Activated T-helper 1 cell treated with anti-CD3 and anti-CD28 coated beads, Interleukin-12 subunit alpha, Interleukin-12 subunit beta, Interleukin-2, Interleukin-4 antibody, amounts not matched to agents 30 ng/mL and 10 ng/mL and 1 ng/mL, durations not matched to agents 14 hours and 24 hours and 36 hours (primary cell): ENCODE measurements around the gene TSPAN12. TPM values are rescaled to one million over a fixed set of nuclear protein-coding genes. Genes with fewer than 3 reads are reported as not detected.
"Not testable (repeated sequence)": the region's sequence is repeated elsewhere in the genome, so short reads cannot be mapped to it uniquely, and the experiment has no call there.

Experiments
- DNase-seq: peaks from one replicate; pipeline ENCODE4 v3.0.0; 2021; ENCODE audit warnings: low spot score
- H3K27ac Mint-ChIP-seq: one replicate; pipeline ENCODE4 v1.8.0; 2021; ENCODE audit warnings: mild to moderate bottlenecking, mixed read lengths
- H3K27me3 Mint-ChIP-seq: one replicate; pipeline ENCODE4 v1.8.0; 2022; ENCODE audit warnings: mild to moderate bottlenecking, moderate library complexity, mixed read lengths; ENCODE audit not compliant: insufficient read depth
- H3K36me3 Mint-ChIP-seq: one replicate; pipeline ENCODE4 v1.8.0; 2021; ENCODE audit warnings: low read depth, mixed read lengths
- H3K4me1 Mint-ChIP-seq: one replicate; pipeline ENCODE4 v1.8.0; 2021; ENCODE audit warnings: low read depth, mixed read lengths
- H3K4me3 Mint-ChIP-seq: one replicate; pipeline ENCODE4 v1.8.0; 2021; ENCODE audit warnings: mild to moderate bottlenecking, moderate library complexity, mixed read lengths
- H3K9me3 Mint-ChIP-seq: one replicate; pipeline ENCODE4 v1.8.0; 2021; ENCODE audit warnings: mixed read lengths
- intact Hi-C: fragments of 100-400 bp; cut with micrococcal nuclease; formaldehyde crosslinking; loops from one replicate; pipeline ENCODE4 v1.15.1; 2024
- total RNA-seq: library from RNA; stranded (reverse); gene quantifications from 2 replicates; pipeline ENCODE4 v1.2.3, GENCODE V29; 2022

The TSPAN12 gene, protein sequence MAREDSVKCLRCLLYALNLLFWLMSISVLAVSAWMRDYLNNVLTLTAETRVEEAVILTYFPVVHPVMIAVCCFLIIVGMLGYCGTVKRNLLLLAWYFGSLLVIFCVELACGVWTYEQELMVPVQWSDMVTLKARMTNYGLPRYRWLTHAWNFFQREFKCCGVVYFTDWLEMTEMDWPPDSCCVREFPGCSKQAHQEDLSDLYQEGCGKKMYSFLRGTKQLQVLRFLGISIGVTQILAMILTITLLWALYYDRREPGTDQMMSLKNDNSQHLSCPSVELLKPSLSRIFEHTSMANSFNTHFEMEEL
- total RNA-seq: not detected in 2 replicates

DNA sequence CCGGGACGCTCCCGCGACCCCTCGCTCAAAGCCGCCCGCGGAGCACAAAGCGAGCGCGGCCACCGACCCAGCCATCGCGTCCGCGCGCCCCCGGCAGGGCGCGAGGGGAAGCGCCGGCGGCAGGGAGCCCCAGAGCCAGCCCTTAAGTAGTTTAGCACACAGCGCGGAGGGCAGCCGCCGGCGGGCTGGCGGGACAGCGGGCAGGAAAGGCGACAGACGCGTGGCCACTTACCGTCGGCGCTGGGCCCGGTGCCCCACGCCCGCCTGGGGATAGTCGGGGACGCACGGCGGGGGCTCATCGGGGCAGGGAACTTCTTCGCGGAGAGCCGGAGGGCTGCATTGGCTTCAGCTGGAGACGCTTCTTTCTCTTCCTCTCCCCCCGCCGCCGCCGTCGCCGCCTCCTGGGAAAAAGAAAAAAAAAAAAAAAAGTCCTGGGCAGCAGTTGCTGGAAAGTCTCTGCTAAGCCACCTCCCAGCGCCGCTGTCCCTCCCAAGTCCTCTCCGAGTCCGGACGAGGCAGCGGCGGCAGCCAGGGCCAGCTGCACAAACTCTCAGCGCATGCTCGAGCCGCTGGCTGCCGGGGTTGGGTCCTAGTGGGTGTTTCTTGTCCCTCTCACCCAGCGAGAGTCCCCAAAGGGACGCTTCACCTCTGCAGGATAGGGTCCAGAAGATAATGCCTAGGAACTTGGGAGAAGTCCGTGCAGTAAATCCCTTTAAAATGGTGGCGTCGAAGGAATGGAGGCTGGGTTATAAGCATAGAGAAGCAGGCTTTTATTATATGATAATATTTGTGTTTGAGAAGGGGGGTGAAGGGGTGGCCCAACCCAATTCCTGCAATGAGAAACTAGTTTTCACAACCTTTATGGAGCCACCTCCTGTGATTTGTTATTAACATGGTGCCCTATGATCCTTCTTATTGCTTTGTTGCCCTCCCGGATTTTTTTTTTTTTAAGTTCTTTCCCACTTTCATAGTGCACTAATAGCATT is at the start of gene TSPAN12:
TSPAN12 (minus strand) TSS at position 557 of the 986 bp plus-strand sequence. CDS start 1,381 bp downstream, outside the sequence.
- DNase-seq: peak; percentile 40
- peaks cover 12% of the 10 kb centered on the region for H3K4me1 Mint-ChIP-seq
- H3K4me3 Mint-ChIP-seq: peak within 1 kb of the TSS; percentile 73
- H3K36me3 Mint-ChIP-seq: no peaks in the 10 kb centered on the region
- H3K27me3 Mint-ChIP-seq: peaks cover 67% of the 10 kb centered on the region
- H3K9me3 Mint-ChIP-seq: no peaks in the 10 kb centered on the region
- H3K27ac Mint-ChIP-seq: no peak within 1 kb of the TSS
- intact Hi-C loops: loop anchor here (1.0 to 5.0 kb wide), 3 partner anchors 51 to 223 kb away; partner anchors contain the start of gene ING3

DNA sequence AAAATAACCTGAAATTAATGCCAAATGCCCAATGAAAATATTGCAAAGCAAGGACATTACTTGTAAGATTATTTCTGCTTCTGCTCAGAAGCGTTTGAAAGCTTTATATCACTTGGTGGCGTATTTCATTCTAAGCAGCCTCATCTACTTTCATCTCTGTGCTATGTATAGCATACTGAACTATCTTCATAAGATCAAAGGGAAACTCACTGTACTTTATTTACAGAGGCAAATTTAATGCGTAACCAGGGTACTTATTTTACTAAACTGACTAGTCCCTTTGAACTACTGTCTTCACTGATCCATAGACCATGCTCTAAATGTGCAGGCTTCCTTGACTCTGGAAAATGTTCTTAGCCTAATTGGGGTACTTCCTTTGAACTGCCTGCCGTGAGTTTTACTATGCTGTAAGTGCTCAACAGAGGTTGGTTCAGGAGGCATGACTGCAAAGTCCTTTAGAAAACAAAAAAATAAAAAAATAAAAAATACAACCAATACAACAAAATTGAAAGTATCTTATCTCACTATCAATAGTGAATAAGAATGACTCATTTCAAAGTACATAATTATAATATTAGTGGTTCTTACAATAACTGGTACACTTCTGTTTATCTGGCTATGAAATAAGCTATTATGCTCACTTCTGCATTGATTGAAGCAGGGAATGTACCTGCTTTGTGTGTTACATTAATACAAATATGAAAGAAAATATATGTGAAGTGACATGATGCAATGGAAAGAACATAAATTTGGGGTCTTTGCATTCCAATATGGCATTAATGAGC is 41.0 kb upstream of the TSPAN12 start:
- H3K9me3 Mint-ChIP-seq: peaks cover 6% of the 10 kb centered on the region
- no peak overlapping the region for H3K27ac Mint-ChIP-seq
- H3K27me3 Mint-ChIP-seq: no peaks in the 10 kb centered on the region
- intact Hi-C loops: no loop called here
- no peak for DNase-seq
- no peaks in the 10 kb centered on the region for H3K36me3 Mint-ChIP-seq
- no peaks in the 10 kb centered on the region for H3K4me1 Mint-ChIP-seq
- H3K4me3 Mint-ChIP-seq: no peak overlapping the region

GRCh38 chr7:120895253-120895652 is 37.3 kb upstream of the TSPAN12 start:
- intact Hi-C loops, DNase-seq, H3K4me3 Mint-ChIP-seq, H3K36me3 Mint-ChIP-seq, H3K27ac Mint-ChIP-seq, H3K9me3 Mint-ChIP-seq, H3K27me3 Mint-ChIP-seq, H3K4me1 Mint-ChIP-seq: not testable (repeated sequence)

GRCh38 chr7:120885602-120886001 is 27.7 kb upstream of the TSPAN12 start:
- H3K4me3 Mint-ChIP-seq, H3K36me3 Mint-ChIP-seq, H3K9me3 Mint-ChIP-seq, DNase-seq, H3K27ac Mint-ChIP-seq, H3K4me1 Mint-ChIP-seq, intact Hi-C loops, H3K27me3 Mint-ChIP-seq: not testable (repeated sequence)

GRCh38 chr7:120877701-120878100 is 19.8 kb upstream of the TSPAN12 start:
- intact Hi-C loops: no loop called here
- no peaks in the 10 kb centered on the region for H3K4me1 Mint-ChIP-seq
- H3K9me3 Mint-ChIP-seq: no peaks in the 10 kb centered on the region
- H3K36me3 Mint-ChIP-seq: no peaks in the 10 kb centered on the region
- no peak overlapping the region for H3K4me3 Mint-ChIP-seq
- no peak overlapping the region for H3K27ac Mint-ChIP-seq
- H3K27me3 Mint-ChIP-seq: peaks cover 9% of the 10 kb centered on the region
- no peak for DNase-seq

GRCh38 chr7:120876922-120877321 is 19.0 kb upstream of the TSPAN12 start:
- Mint-ChIP-seq H3K27ac (no peak overlapping the region), H3K9me3 (no peaks in the 10 kb centered on the region)
- intact Hi-C loops: no loop called here

DNA sequence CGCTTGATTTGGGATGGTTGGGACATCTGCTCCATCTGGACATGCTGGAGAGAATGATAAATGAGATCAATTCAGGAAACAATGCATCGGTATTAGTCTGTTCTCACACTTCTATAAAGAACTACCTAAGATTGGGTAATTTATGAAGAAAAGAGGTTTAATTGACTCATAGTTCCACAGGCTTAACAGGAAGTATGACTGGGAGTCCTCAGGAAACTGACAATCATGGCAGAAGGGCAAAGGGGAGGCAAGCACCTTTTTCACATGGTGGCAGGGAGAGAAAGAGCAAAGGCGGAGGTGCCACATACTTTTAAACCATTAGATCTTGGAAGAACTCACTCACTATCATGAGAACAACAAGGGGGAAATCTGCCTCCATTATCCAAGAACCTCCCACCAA is 16.8 kb upstream of the TSPAN12 start:
- intact Hi-C loops: no loop called here
- DNase-seq: no peak
- no peak overlapping the region for H3K27ac Mint-ChIP-seq

More at GRCh38 chr7:120876922-120877321, 19.0 kb upstream of the TSPAN12 start:
- Mint-ChIP-seq H3K4me3 (no peak overlapping the region), H3K27me3 (peaks cover 11% of the 10 kb centered on the region), H3K4me1 (no peaks in the 10 kb centered on the region), H3K36me3 (no peaks in the 10 kb centered on the region)
- DNase-seq: no peak

GRCh38 chr7:120874016-120874415 is 16.1 kb upstream of the TSPAN12 start:
- intact Hi-C loops: no loop called here
- Mint-ChIP-seq H3K4me1 (no peaks in the 10 kb centered on the region), H3K36me3 (no peaks in the 10 kb centered on the region), H3K9me3 (no peaks in the 10 kb centered on the region), H3K27ac (no peak overlapping the region), H3K27me3 (peaks cover 11% of the 10 kb centered on the region), H3K4me3 (no peak overlapping the region)
- no peak for DNase-seq

More for the DNA sequence above, 16.8 kb upstream of the TSPAN12 start:
- Mint-ChIP-seq H3K36me3 (no peaks in the 10 kb centered on the region), H3K9me3 (no peaks in the 10 kb centered on the region), H3K27me3 (peaks cover 11% of the 10 kb centered on the region), H3K4me3 (no peak overlapping the region), H3K4me1 (no peaks in the 10 kb centered on the region)

- no peaks in the 10 kb centered on the region for H3K9me3 Mint-ChIP-seq
- DNase-seq: no peak
- no peak overlapping the region for H3K4me3 Mint-ChIP-seq
- no peaks in the 10 kb centered on the region for H3K4me1 Mint-ChIP-seq
- intact Hi-C loops: no loop called here
- peaks cover 11% of the 10 kb centered on the region for H3K27me3 Mint-ChIP-seq
- H3K36me3 Mint-ChIP-seq: no peaks in the 10 kb centered on the region
- H3K27ac Mint-ChIP-seq: no peak overlapping the region
Measured at GRCh38 chr7:120873401-120873800, 15.5 kb upstream of the TSPAN12 start.

GRCh38 chr7:120869700-120870099 is 11.8 kb upstream of the TSPAN12 start:
- no peaks in the 10 kb centered on the region for H3K36me3 Mint-ChIP-seq
- no peak overlapping the region for H3K27ac Mint-ChIP-seq
- no peaks in the 10 kb centered on the region for H3K9me3 Mint-ChIP-seq
- H3K27me3 Mint-ChIP-seq: peaks cover 11% of the 10 kb centered on the region
- no peaks in the 10 kb centered on the region for H3K4me1 Mint-ChIP-seq
- no peak overlapping the region for H3K4me3 Mint-ChIP-seq
- intact Hi-C loops: no loop called here
- DNase-seq: no peak

DNA sequence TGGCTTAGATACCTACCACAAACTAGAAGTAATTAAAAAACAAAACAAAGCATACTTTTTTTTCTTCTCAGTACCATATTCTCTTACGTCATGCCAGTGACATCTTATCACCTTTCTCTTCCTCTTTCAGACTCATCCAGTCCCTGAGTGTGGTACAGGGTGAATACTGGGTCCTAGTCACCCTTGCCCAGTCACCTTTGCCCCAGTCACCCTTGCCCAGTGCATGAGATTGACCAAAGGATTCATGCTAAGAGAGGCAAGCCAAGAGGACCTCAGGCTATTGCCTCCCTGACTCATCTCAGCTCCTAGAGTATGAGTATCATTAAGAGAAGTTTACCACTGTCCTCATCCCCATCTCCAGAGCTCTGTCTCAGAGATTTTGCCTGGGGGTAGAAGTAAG is 10.0 kb upstream of the TSPAN12 start:
- no peak overlapping the region for H3K4me3 Mint-ChIP-seq
- no peaks in the 10 kb centered on the region for H3K9me3 Mint-ChIP-seq
- no peak overlapping the region for H3K27ac Mint-ChIP-seq
- intact Hi-C loops: no loop called here
- peaks cover 14% of the 10 kb centered on the region for H3K27me3 Mint-ChIP-seq
- H3K36me3 Mint-ChIP-seq: no peaks in the 10 kb centered on the region
- no peaks in the 10 kb centered on the region for H3K4me1 Mint-ChIP-seq
- DNase-seq: no peak

DNA sequence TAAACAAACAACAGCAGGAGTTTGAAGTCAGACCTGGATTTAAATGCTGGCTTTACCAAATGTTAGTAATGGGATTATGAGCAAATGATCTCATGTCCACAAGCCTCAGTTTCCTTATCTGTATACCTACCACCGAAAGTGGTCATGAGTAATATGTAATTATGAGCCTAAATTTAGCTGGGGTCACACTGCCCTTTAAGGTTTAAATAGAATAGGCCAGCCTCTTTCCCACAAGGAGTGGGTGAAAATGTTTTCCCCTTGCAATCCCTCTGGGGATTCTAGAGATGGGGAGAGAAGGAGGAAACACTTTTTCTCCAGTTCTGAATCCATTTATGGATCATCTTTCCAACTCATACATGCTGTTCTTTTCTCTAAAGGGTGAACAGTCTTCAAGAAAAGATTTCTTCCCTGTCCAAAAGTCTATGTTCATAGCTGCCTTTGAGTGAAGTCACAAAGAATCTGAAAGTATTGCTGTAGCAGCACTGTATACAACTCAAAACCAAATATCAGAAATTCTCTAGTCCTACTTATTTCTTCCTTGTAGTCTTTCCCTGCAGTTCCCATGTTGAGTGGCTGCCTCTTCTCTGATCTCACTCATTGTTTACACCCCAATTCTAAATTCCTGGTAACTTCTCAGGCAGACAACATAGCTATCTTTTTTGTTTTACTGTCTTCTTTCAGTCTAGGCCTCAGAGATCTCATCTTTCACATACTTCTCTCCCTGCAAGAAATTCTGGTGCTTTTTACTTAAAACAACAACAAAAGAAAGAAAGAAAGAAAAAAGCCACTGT is 7.4 kb upstream of the TSPAN12 start:
- H3K36me3 Mint-ChIP-seq: no peaks in the 10 kb centered on the region
- no peak for DNase-seq
- intact Hi-C loops: no loop called here
- H3K27me3 Mint-ChIP-seq: peaks cover 21% of the 10 kb centered on the region
- no peaks in the 10 kb centered on the region for H3K4me1 Mint-ChIP-seq
- H3K4me3 Mint-ChIP-seq: no peak overlapping the region
- H3K9me3 Mint-ChIP-seq: no peaks in the 10 kb centered on the region
- H3K27ac Mint-ChIP-seq: no peak overlapping the region
